Measurements from ENCODE around the gene SARS2. TPM values are rescaled to one million over a fixed set of nuclear protein-coding genes. Genes with fewer than 3 reads are reported as not detected.
"Not testable (repeated sequence)": the region's sequence is repeated elsewhere in the genome, so short reads cannot be mapped to it uniquely, and the experiment has no call there.

Gene SARS2
- total and polyA plus RNA-seq, 4 donors = 5.9 to 72.4 (median 11.7) TPM

- 94 to 97% methylated on average over 14 of the region's 14 CpGs for WGBS, 2 donors
- H3K27ac ChIP-seq (ENCODE audit: low read depth in 1 of 2, low read length in 2 of 2) = no peak overlapping the region
- H3K9me3 ChIP-seq (ENCODE audit: control insufficient read depth, low read length) = no peaks in the 10 kb centered on the region
- intact Hi-C loops (cut with DNase I) = no loop called here
- no peak overlapping the region for H3K4me3 ChIP-seq (ENCODE audit: low read length in 2 of 2)
- no peak for DNase-seq
- peaks cover 0 to 6% of the 10 kb centered on the region in 2 donors for H3K36me3 ChIP-seq (ENCODE audit: control insufficient read depth in 1 of 2, insufficient read depth in 2 of 2, low read length in 1 of 2)
- H3K4me1 ChIP-seq (ENCODE audit: control insufficient read depth in 1 of 2, insufficient read depth in 2 of 2, low read length in 2 of 2) = no peaks in the 10 kb centered on the region
- H3K27me3 ChIP-seq (ENCODE audit: control insufficient read depth in 1 of 2, insufficient read depth in 2 of 2, low read length in 1 of 2) = no peaks in the 10 kb centered on the region
- no peak for ATAC-seq (ENCODE audit: low FRiP score)
These were observed 37.2 kb downstream of the SARS2 start for GRCh38 chr19:38893341-38893771.

- Histone ChIP-seq H3K4me3 (ENCODE audit: low read length in 2 of 2) (no peak overlapping the region), H3K36me3 (ENCODE audit: control insufficient read depth in 1 of 2, insufficient read depth in 2 of 2, low read length in 1 of 2) (peaks cover 0 to 6% of the 10 kb centered on the region in 2 donors), H3K27me3 (ENCODE audit: control insufficient read depth in 1 of 2, insufficient read depth in 2 of 2, low read length in 1 of 2) (no peaks in the 10 kb centered on the region), H3K9me3 (ENCODE audit: control insufficient read depth, low read length) (no peaks in the 10 kb centered on the region), H3K4me1 (ENCODE audit: control insufficient read depth in 1 of 2, insufficient read depth in 2 of 2, low read length in 2 of 2) (no peaks in the 10 kb centered on the region), H3K27ac (ENCODE audit: low read depth in 1 of 2, low read length in 2 of 2) (no peak overlapping the region)
- WGBS, 2 donors = 91 to 93% methylated on average over 5 of the region's 5 CpGs
- ATAC-seq (ENCODE audit: low FRiP score) (no peak), DNase-seq (no peak)
- intact Hi-C loops (cut with DNase I) = no loop called here
These were observed 37.7 kb downstream of the SARS2 start for GRCh38 chr19:38892841-38893240.

GRCh38 chr19:38891771-38892170 is 38.8 kb downstream of the SARS2 start:
- no peak for ATAC-seq (ENCODE audit: low FRiP score)
- Histone ChIP-seq H3K27me3 (ENCODE audit: control insufficient read depth in 1 of 2, insufficient read depth in 2 of 2, low read length in 1 of 2) (no peaks in the 10 kb centered on the region), H3K9me3 (ENCODE audit: control insufficient read depth, low read length) (no peaks in the 10 kb centered on the region), H3K27ac (ENCODE audit: low read depth in 1 of 2, low read length in 2 of 2) (no peak overlapping the region), H3K4me1 (ENCODE audit: control insufficient read depth in 1 of 2, insufficient read depth in 2 of 2, low read length in 2 of 2) (no peaks in the 10 kb centered on the region), H3K4me3 (ENCODE audit: low read length in 2 of 2) (no peak overlapping the region), H3K36me3 (ENCODE audit: control insufficient read depth in 1 of 2, insufficient read depth in 2 of 2, low read length in 1 of 2) (peaks cover 0 to 6% of the 10 kb centered on the region in 2 donors)
- intact Hi-C loops (cut with DNase I) = no loop called here
- WGBS, 2 donors = 85% methylated on average over 6 of the region's 6 CpGs
- DNase-seq = no peak

- no peak overlapping the region for H3K27ac ChIP-seq (ENCODE audit: low read depth in 1 of 2, low read length in 2 of 2)
- H3K9me3 ChIP-seq (ENCODE audit: control insufficient read depth, low read length) = no peaks in the 10 kb centered on the region
- intact Hi-C loops (cut with DNase I) = no loop called here
- no peak for ATAC-seq (ENCODE audit: low FRiP score)
- no peak overlapping the region for H3K4me3 ChIP-seq (ENCODE audit: low read length in 2 of 2)
- DNase-seq = no peak
- H3K27me3 ChIP-seq (ENCODE audit: control insufficient read depth in 1 of 2, insufficient read depth in 2 of 2, low read length in 1 of 2) = no peaks in the 10 kb centered on the region
- no peaks in the 10 kb centered on the region for H3K4me1 ChIP-seq (ENCODE audit: control insufficient read depth in 1 of 2, insufficient read depth in 2 of 2, low read length in 2 of 2)
- peaks cover 0 to 6% of the 10 kb centered on the region in 2 donors for H3K36me3 ChIP-seq (ENCODE audit: control insufficient read depth in 1 of 2, insufficient read depth in 2 of 2, low read length in 1 of 2)
These were observed 39.9 kb downstream of the SARS2 start for GRCh38 chr19:38890686-38891085.

GRCh38 chr19:38889803-38890202 is 40.8 kb downstream of the SARS2 start:
- H3K9me3 ChIP-seq (ENCODE audit: control insufficient read depth, low read length) = no peaks in the 10 kb centered on the region
- H3K4me3 ChIP-seq (ENCODE audit: low read length in 2 of 2) = no peak overlapping the region
- H3K36me3 ChIP-seq (ENCODE audit: control insufficient read depth in 1 of 2, insufficient read depth in 2 of 2, low read length in 1 of 2) = peaks cover 0 to 6% of the 10 kb centered on the region in 2 donors
- no peak overlapping the region for H3K27ac ChIP-seq (ENCODE audit: low read depth in 1 of 2, low read length in 2 of 2)
- intact Hi-C loops (cut with DNase I) = loop anchor here in 1 of 2 donors (10.0 kb wide), 1 partner anchor 485 kb away; the partner anchor contains the start of gene FAM98C
- ATAC-seq (ENCODE audit: low FRiP score) = no peak
- no peaks in the 10 kb centered on the region for H3K4me1 ChIP-seq (ENCODE audit: control insufficient read depth in 1 of 2, insufficient read depth in 2 of 2, low read length in 2 of 2)
- 90 to 93% methylated on average over 8 of the region's 8 CpGs for WGBS, 2 donors
- H3K27me3 ChIP-seq (ENCODE audit: control insufficient read depth in 1 of 2, insufficient read depth in 2 of 2, low read length in 1 of 2) = no peaks in the 10 kb centered on the region
- DNase-seq = no peak

- Histone ChIP-seq H3K36me3 (ENCODE audit: control insufficient read depth in 1 of 2, insufficient read depth in 2 of 2, low read length in 1 of 2) (peaks cover 0 to 6% of the 10 kb centered on the region in 2 donors), H3K4me1 (ENCODE audit: control insufficient read depth in 1 of 2, insufficient read depth in 2 of 2, low read length in 2 of 2) (no peaks in the 10 kb centered on the region), H3K4me3 (ENCODE audit: low read length in 2 of 2) (no peak overlapping the region), H3K27me3 (ENCODE audit: control insufficient read depth in 1 of 2, insufficient read depth in 2 of 2, low read length in 1 of 2) (no peaks in the 10 kb centered on the region), H3K9me3 (ENCODE audit: control insufficient read depth, low read length) (no peaks in the 10 kb centered on the region), H3K27ac (ENCODE audit: low read depth in 1 of 2, low read length in 2 of 2) (no peak overlapping the region)
- whole genome bisulfite sequencing, 2 donors = 93% methylated on average over 17 of the region's 17 CpGs
- DNase-seq = no peak
- intact Hi-C loops (cut with DNase I) = loop anchor here in 1 of 2 donors (10.0 kb wide), 1 partner anchor 484 kb away; the partner anchor contains the start of gene FAM98C
- no peak for ATAC-seq (ENCODE audit: low FRiP score)
These were observed 41.7 kb downstream of the SARS2 start for GRCh38 chr19:38888876-38889275.

GRCh38 chr19:38884691-38885090 is 45.9 kb downstream of the SARS2 start:
- not testable (repeated sequence) for H3K9me3 ChIP-seq (ENCODE audit: control insufficient read depth, low read length); H3K4me1 ChIP-seq (ENCODE audit: control insufficient read depth in 1 of 2, insufficient read depth in 2 of 2, low read length in 2 of 2); H3K36me3 ChIP-seq (ENCODE audit: control insufficient read depth in 1 of 2, insufficient read depth in 2 of 2, low read length in 1 of 2); H3K27me3 ChIP-seq (ENCODE audit: control insufficient read depth in 1 of 2, insufficient read depth in 2 of 2, low read length in 1 of 2); ATAC-seq (ENCODE audit: low FRiP score); H3K27ac ChIP-seq (ENCODE audit: low read depth in 1 of 2, low read length in 2 of 2); H3K4me3 ChIP-seq (ENCODE audit: low read length in 2 of 2); DNase-seq
- WGBS, 2 donors = 95 to 97% methylated on average over 3 of the region's 3 CpGs
- intact Hi-C loops (cut with DNase I) = loop anchor here in 1 of 2 donors (10.0 kb wide), 1 partner anchor 480 kb away; the partner anchor contains the start of gene FAM98C

GRCh38 chr19:38883286-38883685 is 47.3 kb downstream of the SARS2 start:
- intact Hi-C loops (cut with DNase I) = loop anchor here in 1 of 2 donors (10.0 kb wide), 1 partner anchor 478 kb away; the partner anchor contains the start of gene FAM98C
- Histone ChIP-seq H3K36me3 (ENCODE audit: control insufficient read depth in 1 of 2, insufficient read depth in 2 of 2, low read length in 1 of 2) (no peaks in the 10 kb centered on the region), H3K4me3 (ENCODE audit: low read length in 2 of 2) (no peak overlapping the region), H3K27me3 (ENCODE audit: control insufficient read depth in 1 of 2, insufficient read depth in 2 of 2, low read length in 1 of 2) (no peaks in the 10 kb centered on the region), H3K27ac (ENCODE audit: low read depth in 1 of 2, low read length in 2 of 2) (no peak overlapping the region), H3K4me1 (ENCODE audit: control insufficient read depth in 1 of 2, insufficient read depth in 2 of 2, low read length in 2 of 2) (no peaks in the 10 kb centered on the region), H3K9me3 (ENCODE audit: control insufficient read depth, low read length) (no peaks in the 10 kb centered on the region)
- ATAC-seq (ENCODE audit: low FRiP score) = no peak
- DNase-seq = no peak
- 93 to 94% methylated on average over 9 of the region's 9 CpGs for WGBS, 2 donors

- Histone ChIP-seq H3K27me3 (ENCODE audit: control insufficient read depth in 1 of 2, insufficient read depth in 2 of 2, low read length in 1 of 2) (no peaks in the 10 kb centered on the region), H3K36me3 (ENCODE audit: control insufficient read depth in 1 of 2, insufficient read depth in 2 of 2, low read length in 1 of 2) (no peaks in the 10 kb centered on the region), H3K4me1 (ENCODE audit: control insufficient read depth in 1 of 2, insufficient read depth in 2 of 2, low read length in 2 of 2) (no peaks in the 10 kb centered on the region), H3K9me3 (ENCODE audit: control insufficient read depth, low read length) (no peaks in the 10 kb centered on the region), H3K4me3 (ENCODE audit: low read length in 2 of 2) (no peak overlapping the region), H3K27ac (ENCODE audit: low read depth in 1 of 2, low read length in 2 of 2) (no peak overlapping the region)
- 90 to 92% methylated on average over 19 of the region's 19 CpGs for WGBS, 2 donors
- intact Hi-C loops (cut with DNase I) = loop anchor here in 1 of 2 donors (10.0 kb wide), 1 partner anchor 476 kb away; the partner anchor contains the start of gene FAM98C
- DNase-seq = no peak
- no peak for ATAC-seq (ENCODE audit: low FRiP score)
These were observed 49.5 kb downstream of the SARS2 start for GRCh38 chr19:38880882-38881609.
